H9 (cell line): ENCODE data around the gene LDLRAD4. TPM values are rescaled to one million over a fixed set of nuclear protein-coding genes. Genes with fewer than 3 reads are reported as not detected.

Experiments used
- DNase-seq: peaks from one replicate; pipeline ENCODE4 v3.0.0-alpha.2; 2017
- H2AFZ ChIP-seq: one replicate; pipeline ENCODE4 v1.6.1; 2013; ENCODE audit warnings: mild to moderate bottlenecking, low read length, control low read depth, moderate library complexity
- H2AK5ac ChIP-seq: 2 replicates; pipeline ENCODE4 v1.6.1; 2013; ENCODE audit warnings: low read length, control low read depth, mixed read lengths; ENCODE audit not compliant: insufficient read length
- H2BK120ac ChIP-seq: one replicate; pipeline ENCODE4 v1.6.1; 2013; ENCODE audit warnings: low read depth, mild to moderate bottlenecking, low read length, control low read depth, inconsistent platforms; ENCODE audit not compliant: poor library complexity, severe bottlenecking
- H2BK12ac ChIP-seq: 2 replicates; pipeline ENCODE4 v1.6.1; 2013; ENCODE audit warnings: low read length, control low read depth, mixed read lengths, low read depth; ENCODE audit not compliant: insufficient read length
- H2BK15ac ChIP-seq: 2 replicates; pipeline ENCODE4 v1.6.1; 2013; ENCODE audit warnings: low read depth, low read length, control low read depth
- H2BK20ac ChIP-seq: one replicate; pipeline ENCODE4 v1.6.1; 2013; ENCODE audit warnings: low read depth, mild to moderate bottlenecking, low read length, control low read depth, inconsistent platforms; ENCODE audit not compliant: poor library complexity, severe bottlenecking
- H2BK5ac ChIP-seq: 2 replicates; pipeline ENCODE4 v1.6.1; 2013; ENCODE audit warnings: low read length, control low read depth, mixed read lengths; ENCODE audit not compliant: insufficient read length
- H3K14ac ChIP-seq: 2 replicates; pipeline ENCODE4 v1.6.1; 2013; ENCODE audit warnings: low read length, control low read depth; ENCODE audit not compliant: insufficient read depth
- H3K18ac ChIP-seq: 2 replicates; pipeline ENCODE4 v1.6.1; 2013; ENCODE audit warnings: low read depth, mild to moderate bottlenecking, mixed read lengths, low read length, control low read depth; ENCODE audit not compliant: insufficient read length
- H3K23ac ChIP-seq: 2 replicates; pipeline ENCODE4 v1.6.1; 2013; ENCODE audit warnings: low read length, control low read depth, mixed read lengths, low read depth; ENCODE audit not compliant: insufficient read length
- H3K23me2 ChIP-seq: 2 replicates; pipeline ENCODE4 v1.6.1; 2013; ENCODE audit warnings: low read depth, mild to moderate bottlenecking, mixed read lengths, low read length, control low read depth; ENCODE audit not compliant: insufficient read length, poor library complexity, severe bottlenecking
- H3K27ac ChIP-seq: 2 replicates; pipeline ENCODE4 v1.5.1; 2013; ENCODE audit warnings: low read length, control low read depth, mixed read lengths, low read depth; ENCODE audit not compliant: insufficient read length
- H3K27me3 ChIP-seq: 2 replicates; pipeline ENCODE4 v1.6.1; 2013; ENCODE audit warnings: low read length, control low read depth, inconsistent platforms; ENCODE audit not compliant: insufficient read depth
- H3K4ac ChIP-seq: 2 replicates; pipeline ENCODE4 v1.6.1; 2013; ENCODE audit warnings: low read depth, mild to moderate bottlenecking, control low read depth, inconsistent platforms, low read length, moderate library complexity
- H3K4me1 ChIP-seq: 2 replicates; pipeline ENCODE4 v1.6.1; 2013; ENCODE audit warnings: low read length, control low read depth, inconsistent platforms; ENCODE audit not compliant: insufficient read depth
- H3K4me2 ChIP-seq: 2 replicates; pipeline ENCODE4 v1.6.1; 2013; ENCODE audit warnings: low read length, control low read depth, mixed read lengths; ENCODE audit not compliant: insufficient read length, insufficient read depth
- H3K56ac ChIP-seq: 2 replicates; pipeline ENCODE4 v1.6.1; 2013; ENCODE audit warnings: low read depth, mild to moderate bottlenecking, mixed read lengths, low read length, control low read depth; ENCODE audit not compliant: insufficient read length
- H3K79me1 ChIP-seq: 2 replicates; pipeline ENCODE4 v1.6.1; 2013; ENCODE audit warnings: low read depth, mild to moderate bottlenecking, moderate library complexity, low read length, control low read depth, inconsistent platforms; ENCODE audit not compliant: insufficient read depth, poor library complexity, severe bottlenecking
- H3K79me2 ChIP-seq: 2 replicates; pipeline ENCODE4 v1.6.1; 2013; ENCODE audit warnings: low read length, control low read depth, inconsistent platforms; ENCODE audit not compliant: insufficient read depth
- H3K9ac ChIP-seq: 2 replicates; pipeline ENCODE4 v1.6.1; 2013; ENCODE audit warnings: low read length, control low read depth, mixed read lengths; ENCODE audit not compliant: insufficient read length; ENCODE audit errors: extremely low read depth
- H3K9me3 ChIP-seq: one replicate; pipeline ENCODE4 v1.6.1; 2013; ENCODE audit warnings: low read depth, low read length, inconsistent platforms; ENCODE audit not compliant: control insufficient read depth
- H3T11ph ChIP-seq: one replicate; pipeline ENCODE4 v1.6.1; 2013; ENCODE audit warnings: mild to moderate bottlenecking, low read length, control low read depth, inconsistent platforms
- H4K20me1 ChIP-seq: one replicate; pipeline ENCODE4 v1.6.1; 2013; ENCODE audit not compliant: control insufficient read depth, insufficient read length, insufficient read depth
- H4K5ac ChIP-seq: 2 replicates; pipeline ENCODE4 v1.6.1; 2013; ENCODE audit warnings: low read depth, mild to moderate bottlenecking, mixed read lengths, low read length, control low read depth; ENCODE audit not compliant: insufficient read length
- H4K8ac ChIP-seq: replicated peaks from 2 replicates; pipeline ENCODE4 v1.6.1; 2013; ENCODE audit warnings: low read length, control low read depth, mixed read lengths, low read depth; ENCODE audit not compliant: insufficient read length
- H4K91ac ChIP-seq: 2 replicates; pipeline ENCODE4 v1.6.1; 2013; ENCODE audit warnings: low read depth, mild to moderate bottlenecking, moderate library complexity, mixed read lengths, low read length, control low read depth; ENCODE audit not compliant: insufficient read length
- H3K27ac Mint-ChIP-seq, 3 experiments: 2 replicates in 2 of 3; 3 replicates in 1 of 3; pipeline ENCODE4 v1.8.0; 2020 to 2021; ENCODE audit warnings: mixed read lengths in 3 of 3, mild to moderate bottlenecking in 1 of 3, moderate library complexity in 1 of 3
- H3K27me3 Mint-ChIP-seq: 2 replicates; pipeline ENCODE4 v1.8.0; 2021; ENCODE audit warnings: low read depth, mild to moderate bottlenecking, moderate library complexity, mixed read lengths
- H3K36me3 Mint-ChIP-seq, 3 experiments: 2 replicates in 2 of 3; 3 replicates in 1 of 3; pipeline ENCODE4 v1.8.0; 2020 to 2021; ENCODE audit warnings: low read depth in 3 of 3, mixed read lengths in 3 of 3; ENCODE audit not compliant: insufficient read depth in 1 of 3
- H3K4me1 Mint-ChIP-seq, 2 experiments: 2 replicates each; pipeline ENCODE4 v1.8.0; 2020; ENCODE audit warnings: mixed read lengths in 2 of 2
- H3K4me3 Mint-ChIP-seq, 2 experiments: 2 replicates in 1 of 2; 3 replicates in 1 of 2; pipeline ENCODE4 v1.8.0; 2020 to 2021; ENCODE audit warnings: mild to moderate bottlenecking in 2 of 2, mixed read lengths in 2 of 2, moderate library complexity in 1 of 2
- H3K9me3 Mint-ChIP-seq, 2 experiments: 2 replicates in 1 of 2; 3 replicates in 1 of 2; pipeline ENCODE4 v1.8.0; 2020; ENCODE audit warnings: mild to moderate bottlenecking in 2 of 2, mixed read lengths in 2 of 2, moderate library complexity in 1 of 2
- WGBS: extraction: QIAGEN DNeasy Blood & Tissue Kit; methylation state at CpG from one replicate; pipeline ENCODE4 v1.1.7; 2013; ENCODE audit warnings: missing lambda C conversion rate, low lambda C conversion rate, mixed read lengths; ENCODE audit not compliant: insufficient read length; ENCODE audit errors: extremely low coverage; 5-methylcytosine and 5-hydroxymethylcytosine counted together
- total RNA-seq: library from RNA; stranded (reverse); gene quantifications from 2 replicates; pipeline ENCODE4 v1.2.1, GENCODE V29; 2021
- TF ChIP-seq, protein P1 (sequence below): fragments of 200-600 bp; sonication (generic); conservative IDR thresholded peaks from 3 replicates; pipeline ENCODE4 v1.8.0; 2021; ENCODE audit warnings: antibody characterized with exemption, mild to moderate bottlenecking

Gene LDLRAD4
- total RNA-seq, 1 experiment from 2014 or later = 3.9 TPM

DNA sequence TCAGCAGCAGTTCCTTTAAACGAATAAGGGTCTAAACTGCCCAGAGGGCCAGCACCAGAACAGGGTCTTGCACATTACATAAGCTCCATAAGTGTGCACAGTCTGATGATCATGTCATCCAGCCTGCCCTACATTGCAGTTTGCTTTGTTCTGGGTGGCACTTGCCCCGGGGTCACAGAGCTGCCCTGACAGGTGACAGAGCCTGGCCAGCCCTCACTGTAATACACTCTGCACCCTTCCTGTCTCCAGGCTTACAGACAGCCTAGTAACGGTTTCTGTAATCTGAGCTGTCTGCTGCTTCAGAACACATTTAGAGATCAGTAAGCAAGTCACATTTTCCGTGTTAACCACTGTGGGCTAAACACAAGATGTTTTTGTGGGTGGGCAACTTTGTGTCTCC, 294.5 kb downstream of the LDLRAD4 start:
- H3K14ac ChIP-seq = no peak overlapping the region
- no peak overlapping the region for H2BK12ac ChIP-seq
- H4K8ac ChIP-seq = no peak overlapping the region
- H2BK20ac ChIP-seq = no peak overlapping the region
- H3T11ph ChIP-seq = no peak overlapping the region
- no peak overlapping the region for H4K91ac ChIP-seq
- H3K27ac Mint-ChIP-seq = no peak overlapping the region
- no peak for DNase-seq
- no peaks in the 10 kb centered on the region for H3K9me3 ChIP-seq
- peaks cover 0 to 5% (median 3%) of the 10 kb centered on the region in 3 experiments; a peak in 3 of 7 replicates for H3K36me3 Mint-ChIP-seq
- no peak overlapping the region for H3K18ac ChIP-seq
- H3K9ac ChIP-seq = no peak overlapping the region
- peaks cover 0 to 14% of the 10 kb centered on the region in 2 experiments; a peak in 2 of 5 replicates for H3K9me3 Mint-ChIP-seq
- H3K79me2 ChIP-seq = no peaks in the 10 kb centered on the region
- H3K4me1 ChIP-seq = no peaks in the 10 kb centered on the region
- no peak overlapping the region for H4K5ac ChIP-seq
- H3K4me3 Mint-ChIP-seq = no peak overlapping the region
- H3K27me3 Mint-ChIP-seq = no peaks in the 10 kb centered on the region
- no peaks in the 10 kb centered on the region for H3K79me1 ChIP-seq
- H3K4ac ChIP-seq = no peak overlapping the region
- H2BK5ac ChIP-seq = no peak overlapping the region
- H3K4me1 Mint-ChIP-seq = peaks cover 4 to 13% of the 10 kb centered on the region in 2 experiments; a peak in 3 of 4 replicates
- H3K23me2 ChIP-seq = no peaks in the 10 kb centered on the region
- no peak overlapping the region for H2BK15ac ChIP-seq
- TF ChIP-seq, protein P1, sequence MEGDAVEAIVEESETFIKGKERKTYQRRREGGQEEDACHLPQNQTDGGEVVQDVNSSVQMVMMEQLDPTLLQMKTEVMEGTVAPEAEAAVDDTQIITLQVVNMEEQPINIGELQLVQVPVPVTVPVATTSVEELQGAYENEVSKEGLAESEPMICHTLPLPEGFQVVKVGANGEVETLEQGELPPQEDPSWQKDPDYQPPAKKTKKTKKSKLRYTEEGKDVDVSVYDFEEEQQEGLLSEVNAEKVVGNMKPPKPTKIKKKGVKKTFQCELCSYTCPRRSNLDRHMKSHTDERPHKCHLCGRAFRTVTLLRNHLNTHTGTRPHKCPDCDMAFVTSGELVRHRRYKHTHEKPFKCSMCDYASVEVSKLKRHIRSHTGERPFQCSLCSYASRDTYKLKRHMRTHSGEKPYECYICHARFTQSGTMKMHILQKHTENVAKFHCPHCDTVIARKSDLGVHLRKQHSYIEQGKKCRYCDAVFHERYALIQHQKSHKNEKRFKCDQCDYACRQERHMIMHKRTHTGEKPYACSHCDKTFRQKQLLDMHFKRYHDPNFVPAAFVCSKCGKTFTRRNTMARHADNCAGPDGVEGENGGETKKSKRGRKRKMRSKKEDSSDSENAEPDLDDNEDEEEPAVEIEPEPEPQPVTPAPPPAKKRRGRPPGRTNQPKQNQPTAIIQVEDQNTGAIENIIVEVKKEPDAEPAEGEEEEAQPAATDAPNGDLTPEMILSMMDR = no peak
- H3K56ac ChIP-seq = no peak overlapping the region
- H2BK120ac ChIP-seq = no peak overlapping the region
- H2AFZ ChIP-seq = no peak overlapping the region
- no peak overlapping the region for H3K4me2 ChIP-seq
- H3K27ac ChIP-seq = no peak overlapping the region
- no peaks in the 10 kb centered on the region for H3K27me3 ChIP-seq
- no peak overlapping the region for H2AK5ac ChIP-seq
- H3K23ac ChIP-seq = no peak overlapping the region
- no CpG with 5 or more reads among the region's 4 CpGs for WGBS
- H4K20me1 ChIP-seq = no peaks in the 10 kb centered on the region
